Glutamatergic neuron (in vitro differentiated cells): ENCODE results near the gene BAG3. TPM values are rescaled to one million over a fixed set of nuclear protein-coding genes. Genes with fewer than 3 reads are reported as not detected.
"Not testable (repeated sequence)": the region's sequence is repeated elsewhere in the genome, so short reads cannot be mapped to it uniquely, and the experiment has no call there.

Experiments
- DNase-seq: peaks from one replicate; pipeline ENCODE4 v3.0.0; 2022
- H3K27ac Mint-ChIP-seq: one replicate; pipeline ENCODE4 v1.8.0; 2020; ENCODE audit warnings: mild to moderate bottlenecking, mixed read lengths, inconsistent platforms; ENCODE audit not compliant: unreplicated experiment
- H3K27me3 Mint-ChIP-seq: one replicate; pipeline ENCODE4 v1.8.0; 2020; ENCODE audit warnings: mild to moderate bottlenecking, moderate library complexity, mixed read lengths, inconsistent platforms; ENCODE audit not compliant: unreplicated experiment
- H3K36me3 Mint-ChIP-seq: one replicate; pipeline ENCODE4 v1.8.0; 2020; ENCODE audit warnings: mild to moderate bottlenecking, mixed read lengths, inconsistent platforms; ENCODE audit not compliant: unreplicated experiment
- H3K4me1 Mint-ChIP-seq: one replicate; pipeline ENCODE4 v1.8.0; 2020; ENCODE audit warnings: mild to moderate bottlenecking, low read depth, mixed read lengths, inconsistent platforms; ENCODE audit not compliant: unreplicated experiment
- H3K4me3 Mint-ChIP-seq: one replicate; pipeline ENCODE4 v1.8.0; 2020; ENCODE audit warnings: mild to moderate bottlenecking, mixed read lengths, inconsistent platforms; ENCODE audit not compliant: unreplicated experiment
- H3K9me3 Mint-ChIP-seq: one replicate; pipeline ENCODE4 v1.8.0; 2020; ENCODE audit warnings: mild to moderate bottlenecking, moderate library complexity, mixed read lengths, inconsistent platforms; ENCODE audit not compliant: unreplicated experiment
- CTCF ChIP-seq: fragments of 200-600 bp; sonication (generic); IDR thresholded peaks from one replicate; pipeline ENCODE4 v1.5.0; 2021; ENCODE audit not compliant: partially characterized antibody, unreplicated experiment
- total RNA-seq: library from RNA; stranded (reverse); fragmentation: NEBNext Ultra II Directional; extraction: Animal tissue kit (Norgen Biotek cat#: 25700); gene quantifications from one replicate; pipeline ENCODE4 v1.2.1, GENCODE V29; 2021; ENCODE audit not compliant: unreplicated experiment

Gene BAG3
- total RNA-seq, 1 donor from 2014 or later: 15.7 TPM

- Mint-ChIP-seq H3K36me3 (peaks cover 4% of the 10 kb centered on the region), H3K4me1 (peaks cover 2% of the 10 kb centered on the region), H3K27ac (no peak overlapping the region), H3K27me3 (no peaks in the 10 kb centered on the region), H3K9me3 (no peaks in the 10 kb centered on the region), H3K4me3 (no peak overlapping the region)
- TF ChIP-seq CTCF: no peak
- DNase-seq: no peak
These were observed 32.0 kb upstream of the BAG3 start for GRCh38 chr10:119619215-119619614.

GRCh38 chr10:119619811-119620210, 31.4 kb upstream of the BAG3 start:
- H3K27ac Mint-ChIP-seq, H3K36me3 Mint-ChIP-seq, H3K27me3 Mint-ChIP-seq: not testable (repeated sequence)

GRCh38 chr10:119620241-119621077, 30.7 kb upstream of the BAG3 start:
- Mint-ChIP-seq H3K27ac (no peak overlapping the region), H3K9me3 (no peaks in the 10 kb centered on the region)
- DNase-seq: no peak

More at GRCh38 chr10:119619811-119620210, 31.4 kb upstream of the BAG3 start:
- not testable (repeated sequence) for DNase-seq, H3K4me1 Mint-ChIP-seq, H3K4me3 Mint-ChIP-seq, H3K9me3 Mint-ChIP-seq

GRCh38 chr10:119621078-119621384, 30.1 kb upstream of the BAG3 start:
- H3K4me1 Mint-ChIP-seq: peaks cover 2% of the 10 kb centered on the region
- no peak overlapping the region for H3K27ac Mint-ChIP-seq
- no peak for TF ChIP-seq CTCF
- no peaks in the 10 kb centered on the region for H3K9me3 Mint-ChIP-seq
- no peak for DNase-seq
- no peak overlapping the region for H3K4me3 Mint-ChIP-seq
- H3K36me3 Mint-ChIP-seq: no peaks in the 10 kb centered on the region
- no peaks in the 10 kb centered on the region for H3K27me3 Mint-ChIP-seq

More at GRCh38 chr10:119620241-119621077, 30.7 kb upstream of the BAG3 start:
- H3K36me3 Mint-ChIP-seq: peaks cover 4% of the 10 kb centered on the region
- no peak for TF ChIP-seq CTCF
- no peaks in the 10 kb centered on the region for H3K27me3 Mint-ChIP-seq
- H3K4me1 Mint-ChIP-seq: peaks cover 2% of the 10 kb centered on the region
- no peak overlapping the region for H3K4me3 Mint-ChIP-seq

- TF ChIP-seq CTCF: no peak
- Mint-ChIP-seq H3K36me3 (no peaks in the 10 kb centered on the region), H3K9me3 (no peaks in the 10 kb centered on the region), H3K27me3 (peaks cover 5% of the 10 kb centered on the region), H3K4me1 (peaks cover 2% of the 10 kb centered on the region), H3K27ac (no peak overlapping the region), H3K4me3 (no peak overlapping the region)
- no peak for DNase-seq
These were observed 25.5 kb upstream of the BAG3 start for GRCh38 chr10:119625570-119626280.
